NCI-H2196 (cell line): ENCODE measurements around the gene SSUH2.

Experiments
- DNase-seq: peaks from one replicate; lab custom pipeline; 2025; ENCODE audit not compliant: unreplicated experiment; lab: John Stamatoyannopoulos, UW

SSUH2 gene

GRCh38 chr3:8619548-8619947 lies 25.1 kb downstream of the SSUH2 start:
- DNase-seq: no peak

GRCh38 chr3:8618950-8619349 lies 25.6 kb downstream of the SSUH2 start:
- no peak for DNase-seq

GRCh38 chr3:8617921-8618320 lies 26.7 kb downstream of the SSUH2 start:
- DNase-seq: no peak

DNA sequence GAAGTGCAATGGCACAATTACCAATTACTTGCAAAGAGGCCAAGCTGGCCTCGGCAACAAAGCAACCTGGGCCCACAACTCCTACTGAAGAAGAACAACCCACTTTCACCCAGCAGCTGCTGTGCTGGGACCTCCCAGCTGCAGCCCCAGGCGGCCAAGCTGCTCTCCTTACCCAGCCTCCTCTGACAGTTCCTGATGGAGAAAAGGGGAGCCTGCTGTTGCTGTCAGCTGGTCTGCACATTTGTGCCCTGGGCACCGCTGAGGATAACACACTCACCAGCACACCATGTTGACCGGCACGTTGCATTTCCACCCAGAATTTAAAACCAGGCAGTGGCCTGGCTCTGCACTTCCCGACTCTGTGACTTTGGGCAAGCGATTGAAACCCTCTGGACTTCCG lies 33.6 kb downstream of the SSUH2 start:
- DNase-seq: no peak

DNA sequence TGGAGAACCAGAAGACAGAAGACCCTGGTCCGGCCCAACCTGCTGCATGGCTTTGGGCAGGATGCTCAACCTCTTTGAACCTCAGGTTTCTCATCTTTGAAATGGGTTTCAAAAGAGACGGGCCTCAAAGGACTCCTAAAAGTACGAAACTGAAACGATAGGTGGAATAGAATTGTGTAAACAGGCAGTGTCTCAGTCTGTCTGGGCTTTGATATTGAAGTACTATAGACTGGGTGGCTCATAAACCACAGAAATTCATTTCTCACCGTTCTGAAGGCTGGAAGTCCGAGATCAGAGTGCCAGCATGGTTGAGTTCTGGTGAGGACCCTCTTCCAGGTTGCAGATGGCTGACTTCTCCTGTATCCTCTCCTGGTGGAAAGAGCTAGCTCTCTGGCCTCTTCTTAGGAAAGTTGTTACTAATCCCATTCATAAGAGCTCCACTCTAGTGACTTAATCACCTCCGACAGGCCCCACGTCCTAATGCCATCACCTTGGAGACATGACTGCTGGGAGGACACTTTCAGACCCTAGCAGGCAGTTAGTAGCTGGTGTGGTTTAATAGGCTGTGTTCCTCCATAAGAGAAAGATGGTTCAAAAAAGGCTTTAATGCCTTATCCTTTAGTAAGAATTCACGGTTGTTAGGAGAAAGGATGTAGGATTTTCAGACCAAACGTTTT lies 35.7 kb downstream of the SSUH2 start:
- DNase-seq: no peak

DNA sequence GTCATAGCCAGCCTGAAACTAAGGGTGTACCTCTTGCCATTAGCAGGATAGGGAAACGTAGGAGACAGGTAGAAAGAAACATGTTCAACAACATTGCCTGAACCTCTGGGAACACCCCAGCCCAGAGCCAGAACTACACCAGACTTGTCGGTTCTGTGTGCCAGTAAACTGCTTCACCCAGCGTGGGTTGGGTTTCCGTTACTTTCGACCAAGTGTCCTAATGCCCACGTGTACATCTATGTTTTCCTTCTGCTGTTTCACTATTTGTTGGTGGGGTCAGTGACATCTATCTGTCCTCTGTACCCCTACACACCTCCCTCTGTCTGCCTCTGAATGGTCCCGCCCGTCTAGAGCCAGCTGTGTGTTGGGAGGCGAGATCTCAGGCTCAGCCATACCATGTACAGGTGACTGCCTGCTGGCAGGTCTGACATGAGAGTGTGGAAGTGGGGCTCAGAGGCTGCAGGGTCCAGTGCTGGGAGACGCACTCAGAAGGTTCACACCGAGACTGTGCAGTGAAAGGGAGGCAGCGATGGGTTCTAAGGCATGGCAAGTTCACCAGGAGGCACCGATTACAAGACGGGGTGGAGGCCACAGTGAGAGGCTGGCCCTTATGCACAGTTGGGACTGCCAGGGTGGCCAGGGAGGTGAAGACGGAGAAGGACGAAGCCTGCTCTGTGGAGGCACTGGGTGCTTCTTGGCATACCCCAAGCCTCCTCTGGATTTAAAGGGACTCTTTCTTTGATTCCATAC lies 36.4 kb downstream of the SSUH2 start:
- no peak for DNase-seq

DNA sequence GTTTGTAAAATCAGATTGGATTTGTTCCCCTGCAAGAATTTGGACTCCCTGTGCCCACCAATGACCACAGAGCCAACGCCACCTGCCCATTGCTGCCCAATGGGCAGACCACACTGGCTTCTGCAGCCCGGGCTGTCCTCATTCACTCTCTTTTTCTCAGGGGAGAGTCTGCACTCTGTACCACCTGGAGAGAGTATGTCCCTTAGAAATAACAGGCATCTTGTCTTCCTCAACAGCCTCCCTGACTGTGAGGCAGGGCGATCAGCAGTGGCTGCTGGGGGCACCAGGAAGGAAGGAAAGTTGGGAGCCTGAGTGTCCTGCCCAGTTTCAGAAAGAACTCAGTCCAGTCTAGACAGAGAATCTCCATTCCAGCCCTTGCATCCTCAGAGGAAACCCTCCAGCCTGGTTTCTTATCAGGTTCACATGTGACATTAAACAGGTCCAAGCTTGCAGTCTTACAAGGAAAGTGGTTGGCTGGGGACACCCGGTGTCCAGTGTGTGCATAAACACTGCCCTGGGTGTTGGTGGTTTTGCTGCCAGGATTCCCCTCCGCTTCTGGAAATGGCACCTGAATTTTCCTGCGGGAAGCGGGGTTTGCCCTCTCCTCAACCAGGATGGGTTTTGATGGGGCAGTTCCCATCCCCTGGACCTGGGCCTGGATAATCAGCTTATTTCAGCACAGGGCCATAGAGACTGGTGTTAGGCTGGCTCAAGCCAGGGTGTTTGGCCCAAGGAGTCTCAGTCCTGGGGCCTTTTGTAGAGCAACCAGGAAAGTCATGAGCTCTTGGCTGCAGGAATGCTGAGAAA lies 37.2 kb downstream of the SSUH2 start:
- peak; percentile 10 for DNase-seq

- DNase-seq: no peak
Observed at GRCh38 chr3:8606701-8607231, 37.8 kb downstream of the SSUH2 start.

- DNase-seq: no peak
Observed at GRCh38 chr3:8604988-8605387, 39.6 kb downstream of the SSUH2 start.

GRCh38 chr3:8604006-8604405 lies 40.6 kb downstream of the SSUH2 start:
- DNase-seq: no peak

DNA sequence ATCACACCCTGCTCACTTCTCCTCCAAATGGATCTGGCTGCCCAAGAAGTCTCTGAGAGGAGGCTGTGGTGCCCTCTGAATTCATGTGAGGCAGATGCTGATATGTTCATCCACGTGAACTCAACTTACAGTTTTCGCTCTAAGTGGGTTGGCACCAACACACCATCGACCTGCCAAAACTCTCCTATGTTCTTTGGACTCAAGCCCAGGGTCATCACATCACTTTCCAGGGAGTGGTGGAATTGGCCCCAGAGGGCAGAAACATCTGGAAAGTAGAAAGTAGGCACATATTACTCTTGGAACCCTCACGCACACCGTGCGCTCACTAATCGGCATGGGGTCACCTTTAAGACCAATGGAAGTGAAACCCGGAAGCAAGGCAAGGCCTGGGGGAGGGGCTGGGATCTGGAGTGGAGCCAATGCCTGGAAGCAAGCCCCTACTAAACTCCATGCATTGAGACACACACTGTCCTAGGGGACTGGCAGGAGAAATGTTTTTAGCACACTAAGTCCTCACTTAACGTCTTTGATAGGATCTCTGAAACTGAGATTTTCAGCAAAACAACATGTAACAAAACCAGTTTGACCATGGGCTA lies 41.4 kb downstream of the SSUH2 start:
- peak; percentile 0 for DNase-seq

- no peak for DNase-seq
Observed at GRCh38 chr3:8600457-8600856, 44.1 kb downstream of the SSUH2 start.

GRCh38 chr3:8599146-8599545 lies 45.5 kb downstream of the SSUH2 start:
- no peak for DNase-seq

- DNase-seq: no peak
Observed at GRCh38 chr3:8597219-8597853, 47.3 kb downstream of the SSUH2 start.

DNA sequence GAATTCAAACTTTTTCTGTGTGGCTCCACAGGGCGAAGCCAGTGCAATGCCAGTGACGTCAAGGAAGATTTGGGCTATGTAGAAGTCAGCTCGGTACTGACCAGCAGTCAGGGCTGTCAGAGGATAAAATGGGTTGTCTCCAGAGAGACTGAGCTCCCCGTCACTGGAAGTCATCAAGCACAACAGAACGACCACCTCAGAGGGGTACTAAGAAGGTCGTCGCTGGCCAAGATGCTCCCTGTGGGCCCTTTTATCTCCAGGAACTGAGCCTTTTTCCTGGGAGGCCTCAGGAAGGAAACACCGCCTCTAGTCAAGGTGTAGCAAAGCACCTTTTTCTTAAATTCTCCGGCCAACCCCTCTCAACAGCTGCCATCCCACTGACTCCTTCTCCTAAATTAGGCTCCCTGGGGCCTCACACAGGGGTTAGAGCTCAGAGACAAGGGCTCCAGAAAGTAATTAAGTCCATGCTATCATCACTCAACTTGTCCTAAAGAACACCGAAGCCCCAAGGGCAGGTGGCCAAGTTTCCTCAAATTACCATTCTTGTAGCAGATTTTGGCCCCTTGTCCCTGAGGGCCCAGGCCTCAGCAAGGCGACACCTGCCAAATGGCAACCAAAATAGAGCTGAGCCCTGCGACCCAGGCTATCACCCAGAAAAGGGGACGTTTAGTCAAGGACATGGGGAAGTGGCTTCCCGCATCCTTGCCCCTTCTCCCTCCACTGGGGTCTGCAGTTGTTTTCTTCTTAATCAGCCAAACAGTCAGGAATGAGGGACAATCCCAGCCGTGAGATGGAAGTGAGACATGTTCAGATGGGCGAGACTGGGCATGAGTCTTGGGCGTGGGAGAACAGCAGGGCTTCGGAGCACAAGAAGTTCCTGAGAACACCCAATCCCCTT lies 48.0 kb downstream of the SSUH2 start:
- no peak for DNase-seq

DNA sequence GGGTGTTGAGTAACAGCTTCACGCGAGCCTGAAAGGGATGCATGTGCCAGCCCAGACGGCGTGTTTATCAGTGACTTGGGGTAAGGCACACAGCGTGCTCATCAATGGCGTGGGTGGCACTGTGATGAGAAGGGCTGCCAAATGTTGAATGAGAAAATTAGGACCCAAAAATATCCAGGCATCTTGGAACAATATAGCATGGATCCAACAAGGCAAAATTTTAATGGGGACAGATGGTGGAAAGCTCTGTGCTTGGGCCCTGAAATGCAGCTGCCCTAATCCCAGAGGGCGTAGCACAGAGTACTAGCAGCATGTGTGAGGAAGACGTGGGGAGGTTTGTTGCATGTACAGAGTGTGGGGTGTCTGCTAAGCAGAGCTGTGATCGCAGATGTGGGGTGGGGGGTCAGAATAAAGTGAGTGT lies 48.9 kb downstream of the SSUH2 start:
- no peak for DNase-seq

GRCh38 chr3:8595252-8595651 lies 49.3 kb downstream of the SSUH2 start:
- no peak for DNase-seq

DNA sequence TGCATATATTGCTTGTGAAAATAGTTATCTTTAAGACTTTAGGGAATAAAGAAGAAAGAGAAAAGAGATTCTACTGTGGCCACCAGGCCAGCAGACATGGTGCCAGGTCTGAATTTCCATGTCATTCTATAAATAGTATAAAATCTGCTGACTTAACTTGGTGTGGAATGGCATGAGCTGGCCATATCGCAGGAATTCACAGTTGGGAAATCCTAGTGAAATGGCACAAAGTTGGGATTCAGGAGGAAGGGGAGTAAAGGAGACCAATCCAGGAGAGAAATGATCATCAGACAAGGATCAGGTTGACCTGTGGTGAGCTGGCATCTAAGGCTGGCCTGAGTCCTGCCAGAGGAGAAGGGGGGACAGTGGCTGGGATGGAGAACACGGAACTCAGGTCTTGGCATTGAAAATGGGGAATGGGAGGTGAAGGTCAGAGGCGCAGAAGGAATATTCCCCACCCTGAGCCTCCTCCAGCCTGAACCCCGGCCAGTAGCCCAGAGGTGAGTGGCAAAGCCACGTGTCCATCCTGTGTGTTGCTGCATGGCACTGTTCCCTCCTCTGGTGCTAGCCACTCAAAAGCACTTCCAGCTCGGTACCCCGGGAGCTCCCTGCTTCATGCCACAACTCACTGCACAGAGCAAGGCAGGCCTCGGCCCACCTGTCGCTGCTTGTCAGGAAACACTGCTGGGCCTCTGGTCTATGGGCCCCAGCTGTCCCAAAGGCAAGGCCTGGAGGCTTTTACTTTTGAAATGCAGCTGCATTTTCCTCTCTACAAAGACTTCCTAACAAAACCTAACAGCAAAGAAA lies 51.4 kb downstream of the SSUH2 start:
- DNase-seq: no peak
